Karpas-422 (cell line): ENCODE results near the gene RING1. TPM values are rescaled to one million over a fixed set of nuclear protein-coding genes. Genes with fewer than 3 reads are reported as not detected.

ENCODE experiments used
- DNase-seq: peaks from one replicate; pipeline ENCODE4 v3.0.0-alpha.2; 2015
- H2AFZ ChIP-seq: fragments of 200-600 bp; sonication (generic); 2 replicates; pipeline ENCODE4 v1.6.1; 2014; ENCODE audit warnings: antibody characterized with exemption, low read length, mixed read lengths
- H3K27ac ChIP-seq: fragments of 200-600 bp; sonication (generic); 2 replicates; pipeline ENCODE4 v1.5.1; 2014; ENCODE audit warnings: mild to moderate bottlenecking, low read length, moderate library complexity
- H3K27me3 ChIP-seq: fragments of 200-600 bp; sonication (generic); 2 replicates; pipeline ENCODE4 v1.6.1; 2014; ENCODE audit warnings: low read length, mixed read lengths
- H3K36me3 ChIP-seq: fragments of 200-600 bp; sonication (generic); 2 replicates; pipeline ENCODE4 v1.6.1; 2014; ENCODE audit warnings: low read length, mixed read lengths; ENCODE audit not compliant: insufficient read depth
- H3K4me1 ChIP-seq: fragments of 200-600 bp; sonication (generic); 2 replicates; pipeline ENCODE4 v1.6.1; 2014; ENCODE audit warnings: mild to moderate bottlenecking, low read length, mixed read lengths
- H3K4me2 ChIP-seq: fragments of 200-600 bp; sonication (generic); 2 replicates; pipeline ENCODE4 v1.6.1; 2014; ENCODE audit warnings: low read length, low read depth, mild to moderate bottlenecking; ENCODE audit not compliant: poor library complexity, severe bottlenecking
- H3K4me3 ChIP-seq: fragments of 200-600 bp; sonication (generic); 2 replicates; pipeline ENCODE4 v1.5.1; 2014; ENCODE audit warnings: mild to moderate bottlenecking, antibody characterized with exemption, low read length, mixed read lengths
- H3K79me2 ChIP-seq: fragments of 200-600 bp; sonication (generic); 2 replicates; pipeline ENCODE4 v1.6.1; 2014; ENCODE audit warnings: mild to moderate bottlenecking, low read length, mixed read lengths
- H3K9ac ChIP-seq: fragments of 200-600 bp; sonication (generic); 2 replicates; pipeline ENCODE4 v1.6.0; 2014; ENCODE audit warnings: low read length
- H3K9me2 ChIP-seq: fragments of 200-600 bp; sonication (generic), shearing (Covaris generic); replicated peaks from 2 replicates; pipeline ENCODE4 v1.6.0; 2014; ENCODE audit warnings: mild to moderate bottlenecking, low read length, moderate library complexity; ENCODE audit not compliant: insufficient read depth
- H3K9me3 ChIP-seq: fragments of 300-700, 200-600 bp; sonication (generic); 2 replicates; pipeline ENCODE4 v1.6.1; 2014; ENCODE audit warnings: low read length, mixed read lengths
- H4K20me1 ChIP-seq: fragments of 200-600 bp; sonication (generic); 2 replicates; pipeline ENCODE4 v1.6.1; 2014; ENCODE audit warnings: mild to moderate bottlenecking, antibody characterized with exemption, low read length, low read depth; ENCODE audit not compliant: insufficient read depth
- total RNA-seq: library from RNA; depleted of rRNA; stranded (reverse); fragments of >200 nt; shearing (Covaris generic); gene quantifications from 2 replicates; pipeline ENCODE4 v1.2.3, GENCODE V29; 2014; ENCODE audit warnings: low replicate concordance

Gene RING1
- total RNA-seq, 1 experiment from 2014 or later: 14.2 TPM

GRCh38 chr6:33165581-33166258 is 42.6 kb upstream of the RING1 start:
- H4K20me1 ChIP-seq: no peaks in the 10 kb centered on the region
- no peaks in the 10 kb centered on the region for H3K36me3 ChIP-seq
- H3K4me3 ChIP-seq: no peak overlapping the region
- no peak for DNase-seq
- no peaks in the 10 kb centered on the region for H3K9me2 ChIP-seq
- H3K27ac ChIP-seq: no peak overlapping the region
- no peak overlapping the region for H3K4me2 ChIP-seq
- H3K9ac ChIP-seq: no peak overlapping the region
- H3K79me2 ChIP-seq: no peaks in the 10 kb centered on the region
- no peak overlapping the region for H2AFZ ChIP-seq
- H3K9me3 ChIP-seq: no peaks in the 10 kb centered on the region
- peaks cover 26% of the 10 kb centered on the region for H3K4me1 ChIP-seq
- H3K27me3 ChIP-seq: no peaks in the 10 kb centered on the region

- no peaks in the 10 kb centered on the region for H3K27me3 ChIP-seq
- H3K36me3 ChIP-seq: no peaks in the 10 kb centered on the region
- no peaks in the 10 kb centered on the region for H3K9me2 ChIP-seq
- H3K4me1 ChIP-seq: peaks cover 28% of the 10 kb centered on the region
- no peak overlapping the region for H3K4me3 ChIP-seq
- no peak overlapping the region for H3K9ac ChIP-seq
- no peak overlapping the region for H3K27ac ChIP-seq
- no peak for DNase-seq
- H3K79me2 ChIP-seq: no peaks in the 10 kb centered on the region
- no peaks in the 10 kb centered on the region for H4K20me1 ChIP-seq
- H2AFZ ChIP-seq: no peak overlapping the region
- H3K4me2 ChIP-seq: no peak overlapping the region
- no peaks in the 10 kb centered on the region for H3K9me3 ChIP-seq
These were observed 41.9 kb upstream of the RING1 start for GRCh38 chr6:33166363-33166762.

GRCh38 chr6:33166811-33167210 is 41.5 kb upstream of the RING1 start:
- Histone ChIP-seq H3K4me2 (no peak overlapping the region), H3K9ac (no peak overlapping the region), H3K9me3 (no peaks in the 10 kb centered on the region), H4K20me1 (no peaks in the 10 kb centered on the region), H3K27ac (no peak overlapping the region), H3K9me2 (no peaks in the 10 kb centered on the region), H3K4me1 (peaks cover 24% of the 10 kb centered on the region), H3K36me3 (no peaks in the 10 kb centered on the region), H3K79me2 (no peaks in the 10 kb centered on the region), H2AFZ (no peak overlapping the region), H3K27me3 (no peaks in the 10 kb centered on the region), H3K4me3 (no peak overlapping the region)
- no peak for DNase-seq

- Histone ChIP-seq H3K9ac (no peak overlapping the region), H3K4me1 (peaks cover 17% of the 10 kb centered on the region), H4K20me1 (no peaks in the 10 kb centered on the region), H3K9me2 (no peaks in the 10 kb centered on the region), H3K9me3 (no peaks in the 10 kb centered on the region), H2AFZ (no peak overlapping the region), H3K79me2 (no peaks in the 10 kb centered on the region), H3K27ac (no peak overlapping the region), H3K36me3 (no peaks in the 10 kb centered on the region), H3K4me2 (no peak overlapping the region), H3K27me3 (no peaks in the 10 kb centered on the region), H3K4me3 (no peak overlapping the region)
- DNase-seq: no peak
These were observed 40.7 kb upstream of the RING1 start for GRCh38 chr6:33167374-33168283.

GRCh38 chr6:33168284-33168601 is 40.1 kb upstream of the RING1 start:
- H3K4me1 ChIP-seq: peaks cover 17% of the 10 kb centered on the region
- no peaks in the 10 kb centered on the region for H4K20me1 ChIP-seq
- no peaks in the 10 kb centered on the region for H3K79me2 ChIP-seq
- H3K27me3 ChIP-seq: no peaks in the 10 kb centered on the region
- H3K4me3 ChIP-seq: no peak overlapping the region
- no peak for DNase-seq
- H2AFZ ChIP-seq: no peak overlapping the region
- H3K36me3 ChIP-seq: no peaks in the 10 kb centered on the region
- no peak overlapping the region for H3K9ac ChIP-seq
- no peak overlapping the region for H3K27ac ChIP-seq
- H3K9me3 ChIP-seq: no peaks in the 10 kb centered on the region
- H3K9me2 ChIP-seq: no peaks in the 10 kb centered on the region
- H3K4me2 ChIP-seq: no peak overlapping the region

GRCh38 chr6:33168639-33169038 is 39.7 kb upstream of the RING1 start:
- no peak overlapping the region for H3K27ac ChIP-seq
- H3K9me2 ChIP-seq: no peaks in the 10 kb centered on the region
- no peak overlapping the region for H3K9ac ChIP-seq
- no peak overlapping the region for H3K4me2 ChIP-seq
- H3K27me3 ChIP-seq: no peaks in the 10 kb centered on the region
- DNase-seq: no peak
- no peaks in the 10 kb centered on the region for H3K79me2 ChIP-seq
- H4K20me1 ChIP-seq: no peaks in the 10 kb centered on the region
- H3K36me3 ChIP-seq: no peaks in the 10 kb centered on the region
- H3K4me1 ChIP-seq: peaks cover 17% of the 10 kb centered on the region
- no peaks in the 10 kb centered on the region for H3K9me3 ChIP-seq
- no peak overlapping the region for H3K4me3 ChIP-seq
- H2AFZ ChIP-seq: no peak overlapping the region

- Histone ChIP-seq H3K9me3 (no peaks in the 10 kb centered on the region), H3K27me3 (no peaks in the 10 kb centered on the region), H3K36me3 (no peaks in the 10 kb centered on the region), H3K4me2 (peak overlapping the region; percentile 47), H3K27ac (no peak overlapping the region), H4K20me1 (no peaks in the 10 kb centered on the region), H3K4me3 (no peak overlapping the region), H2AFZ (no peak overlapping the region), H3K4me1 (peaks cover 17% of the 10 kb centered on the region), H3K9ac (no peak overlapping the region), H3K9me2 (no peaks in the 10 kb centered on the region), H3K79me2 (no peaks in the 10 kb centered on the region)
- DNase-seq: no peak
These were observed 38.8 kb upstream of the RING1 start for GRCh38 chr6:33169291-33170175.
